Mammary epithelial cell (primary cell): ENCODE data around the gene ADAT3.

ENCODE experiments used
- EZH2 ChIP-seq: IDR thresholded peaks from 2 replicates; pipeline ENCODE4 v1.6.1; 2012; ENCODE audit warnings: low read length, inconsistent platforms, borderline replicate concordance
- TF ChIP-seq, protein P1 (sequence below), 2 donors: IDR thresholded peaks in 1 of 2; conservative IDR thresholded peaks in 1 of 2; 2 replicates each; pipeline ENCODE4 v1.5.1; 2011 to 2012; ENCODE audit warnings: inconsistent platforms in 2 of 2, low read length in 2 of 2, mild to moderate bottlenecking in 2 of 2, control low read depth in 1 of 2, low read depth in 1 of 2; ENCODE audit not compliant: insufficient read depth in 1 of 2; ENCODE audit errors: extremely low read depth in 1 of 2

DNA sequence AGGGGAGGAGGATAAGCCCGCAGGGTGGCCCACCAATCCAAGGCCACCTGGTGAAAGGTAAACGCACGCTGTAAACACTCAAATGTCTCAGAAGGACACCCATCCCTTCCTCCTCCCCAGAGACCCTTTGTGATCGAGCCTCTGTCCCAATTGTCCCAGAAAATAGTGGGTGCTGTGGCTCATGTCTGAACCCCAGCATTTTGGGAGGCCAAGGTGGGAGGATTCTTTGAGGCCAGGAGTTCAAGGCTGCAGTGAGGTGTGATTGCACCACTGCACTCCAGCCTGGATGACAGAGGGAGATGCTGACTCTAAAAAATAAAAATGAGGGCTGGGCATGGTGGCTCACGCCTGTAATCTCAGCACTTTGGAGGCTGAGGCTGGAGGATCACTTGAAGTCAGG, 16.8 kb upstream of the ADAT3 start:
- TF ChIP-seq, protein P1, sequence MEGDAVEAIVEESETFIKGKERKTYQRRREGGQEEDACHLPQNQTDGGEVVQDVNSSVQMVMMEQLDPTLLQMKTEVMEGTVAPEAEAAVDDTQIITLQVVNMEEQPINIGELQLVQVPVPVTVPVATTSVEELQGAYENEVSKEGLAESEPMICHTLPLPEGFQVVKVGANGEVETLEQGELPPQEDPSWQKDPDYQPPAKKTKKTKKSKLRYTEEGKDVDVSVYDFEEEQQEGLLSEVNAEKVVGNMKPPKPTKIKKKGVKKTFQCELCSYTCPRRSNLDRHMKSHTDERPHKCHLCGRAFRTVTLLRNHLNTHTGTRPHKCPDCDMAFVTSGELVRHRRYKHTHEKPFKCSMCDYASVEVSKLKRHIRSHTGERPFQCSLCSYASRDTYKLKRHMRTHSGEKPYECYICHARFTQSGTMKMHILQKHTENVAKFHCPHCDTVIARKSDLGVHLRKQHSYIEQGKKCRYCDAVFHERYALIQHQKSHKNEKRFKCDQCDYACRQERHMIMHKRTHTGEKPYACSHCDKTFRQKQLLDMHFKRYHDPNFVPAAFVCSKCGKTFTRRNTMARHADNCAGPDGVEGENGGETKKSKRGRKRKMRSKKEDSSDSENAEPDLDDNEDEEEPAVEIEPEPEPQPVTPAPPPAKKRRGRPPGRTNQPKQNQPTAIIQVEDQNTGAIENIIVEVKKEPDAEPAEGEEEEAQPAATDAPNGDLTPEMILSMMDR (conservative IDR thresholded peaks at IDR 0.05 in 1 of 2, IDR thresholded peaks at IDR 0.05 in 1 of 2; ENCODE audit: extremely low read depth in 1 of 2, insufficient read depth in 1 of 2, low read depth in 1 of 2, low read length in 2 of 2): no peak
- no peak for TF ChIP-seq EZH2
